ENCODE data around the gene DAZAP2.

DAZAP2 gene

DNA sequence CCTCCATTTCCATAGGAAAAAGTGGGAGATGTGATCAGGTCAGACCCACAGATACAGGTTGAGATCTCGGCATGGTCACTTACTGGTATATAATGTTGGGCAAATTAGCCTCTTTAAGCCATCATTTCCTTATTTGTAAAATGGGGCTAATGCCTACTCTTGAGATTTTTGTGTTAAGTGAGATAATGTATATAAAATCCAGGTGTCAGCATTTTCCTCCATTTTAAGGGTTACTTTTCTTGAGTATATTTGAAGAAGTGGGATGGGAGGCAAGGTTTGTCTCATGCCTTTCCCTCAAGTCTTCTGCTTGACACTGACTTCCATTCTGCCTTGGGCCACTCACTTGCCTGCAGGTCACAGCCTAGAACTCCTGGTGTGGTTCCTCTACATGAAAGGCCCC, 10.7 kb upstream of the DAZAP2 start:
- no peak overlapping the region for H3K4me3 ChIP-seq (ENCODE audit: low read length)
- no peaks in the 10 kb centered on the region for H3K4me1 ChIP-seq (ENCODE audit: low read length)
- no peaks in the 10 kb centered on the region for H3K27me3 ChIP-seq (ENCODE audit: low read depth, low read length)
- no peak overlapping the region for H3K27ac ChIP-seq (ENCODE audit: low read length)
- H3K9me3 ChIP-seq (ENCODE audit: insufficient read depth, low read length) = no peaks in the 10 kb centered on the region
- no peaks in the 10 kb centered on the region for H3K79me2 ChIP-seq (ENCODE audit: low read length)
- H3K36me3 ChIP-seq (replicated peaks; ENCODE audit: low read depth, low read length) = no peaks in the 10 kb centered on the region
- no peak overlapping the region for H3K4me2 ChIP-seq (ENCODE audit: low read length)
- TF ChIP-seq CTCF (IDR thresholded peaks at IDR 0.05; ENCODE audit: low read depth, low read length) = no peak
- TF ChIP-seq EZH2phosphoT487 (IDR thresholded peaks at IDR 0.05; ENCODE audit: low read depth) = no peak
- H3K9ac ChIP-seq (ENCODE audit: low read length) = no peak overlapping the region
- no peaks in the 10 kb centered on the region for H4K20me1 ChIP-seq (ENCODE audit: insufficient read depth, low read length)
- no peak overlapping the region for H2AFZ ChIP-seq (ENCODE audit: low read depth, low read length)

GRCh38 chr12:51229116-51229809, 9.4 kb upstream of the DAZAP2 start:
- Histone ChIP-seq H2AFZ (ENCODE audit: low read depth, low read length) (no peak overlapping the region), H3K79me2 (ENCODE audit: low read length) (no peaks in the 10 kb centered on the region), H3K27ac (ENCODE audit: low read length) (no peak overlapping the region), H3K9ac (ENCODE audit: low read length) (no peak overlapping the region), H3K4me2 (ENCODE audit: low read length) (no peak overlapping the region), H3K36me3 (replicated peaks; ENCODE audit: low read depth, low read length) (no peaks in the 10 kb centered on the region), H4K20me1 (ENCODE audit: insufficient read depth, low read length) (no peaks in the 10 kb centered on the region), H3K27me3 (ENCODE audit: low read depth, low read length) (no peaks in the 10 kb centered on the region), H3K4me1 (ENCODE audit: low read length) (no peaks in the 10 kb centered on the region), H3K9me3 (ENCODE audit: insufficient read depth, low read length) (no peaks in the 10 kb centered on the region), H3K4me3 (ENCODE audit: low read length) (no peak overlapping the region)
- TF ChIP-seq EZH2phosphoT487 (IDR thresholded peaks at IDR 0.05; ENCODE audit: low read depth) (no peak), CTCF (IDR thresholded peaks at IDR 0.05; ENCODE audit: low read depth, low read length) (no peak)

DNA sequence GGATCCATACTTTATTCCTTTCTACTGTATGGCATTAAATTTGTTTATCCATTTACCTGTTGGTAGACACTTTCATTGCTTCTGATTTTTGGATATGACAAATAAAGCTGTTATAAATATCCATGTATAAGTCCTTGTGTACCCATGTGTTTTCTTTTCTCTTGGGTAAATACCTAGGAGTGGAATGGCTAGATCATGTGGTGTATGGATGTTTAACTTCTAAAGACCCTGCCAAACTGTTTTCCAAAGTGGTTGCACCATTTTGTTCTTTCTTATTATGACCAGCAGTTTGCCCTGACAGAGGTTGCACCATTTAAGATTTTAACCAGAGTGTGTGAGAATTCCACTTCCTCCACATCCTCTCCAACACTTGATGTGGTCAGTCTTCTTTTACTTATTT, 6.0 kb upstream of the DAZAP2 start:
- Histone ChIP-seq H3K27me3 (ENCODE audit: low read depth, low read length) (no peaks in the 10 kb centered on the region), H3K79me2 (ENCODE audit: low read length) (no peaks in the 10 kb centered on the region), H2AFZ (ENCODE audit: low read depth, low read length) (no peak overlapping the region), H3K9ac (ENCODE audit: low read length) (no peak overlapping the region), H3K27ac (ENCODE audit: low read length) (no peak overlapping the region), H3K9me3 (ENCODE audit: insufficient read depth, low read length) (no peaks in the 10 kb centered on the region), H3K4me1 (ENCODE audit: low read length) (no peaks in the 10 kb centered on the region), H3K4me2 (ENCODE audit: low read length) (no peak overlapping the region), H3K36me3 (replicated peaks; ENCODE audit: low read depth, low read length) (no peaks in the 10 kb centered on the region), H4K20me1 (ENCODE audit: insufficient read depth, low read length) (no peaks in the 10 kb centered on the region), H3K4me3 (ENCODE audit: low read length) (no peak overlapping the region)
- TF ChIP-seq CTCF (IDR thresholded peaks at IDR 0.05; ENCODE audit: low read depth, low read length) = no peak
- TF ChIP-seq EZH2phosphoT487 (IDR thresholded peaks at IDR 0.05; ENCODE audit: low read depth) = no peak

DNA sequence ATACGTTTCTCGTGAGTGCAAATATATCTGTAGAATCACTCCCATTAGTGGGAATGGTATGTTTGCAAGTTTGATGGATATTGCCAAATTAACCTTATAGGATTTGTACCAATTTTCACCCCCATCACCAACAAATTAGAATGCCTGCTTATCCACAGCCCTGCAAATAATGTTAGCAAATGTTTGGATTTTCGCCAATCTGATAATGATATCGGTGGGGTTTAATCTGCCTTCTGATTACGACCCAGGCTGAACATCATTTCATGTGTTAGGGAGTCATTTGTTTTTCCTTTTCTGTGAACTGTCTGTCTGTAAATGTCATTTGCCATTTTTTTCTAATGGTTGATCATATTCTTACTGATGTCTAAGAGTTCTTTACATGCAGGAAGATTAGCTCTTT, 4.1 kb upstream of the DAZAP2 start:
- peaks cover 8% of the 10 kb centered on the region for H3K79me2 ChIP-seq (ENCODE audit: low read length)
- H4K20me1 ChIP-seq (ENCODE audit: insufficient read depth, low read length) = no peaks in the 10 kb centered on the region
- H3K4me2 ChIP-seq (ENCODE audit: low read length) = no peak overlapping the region
- H3K9me3 ChIP-seq (ENCODE audit: insufficient read depth, low read length) = no peaks in the 10 kb centered on the region
- no peak for TF ChIP-seq EZH2phosphoT487 (IDR thresholded peaks at IDR 0.05; ENCODE audit: low read depth)
- no peak overlapping the region for H3K4me3 ChIP-seq (ENCODE audit: low read length)
- H3K27ac ChIP-seq (ENCODE audit: low read length) = no peak overlapping the region
- no peaks in the 10 kb centered on the region for H3K27me3 ChIP-seq (ENCODE audit: low read depth, low read length)
- H2AFZ ChIP-seq (ENCODE audit: low read depth, low read length) = no peak overlapping the region
- no peaks in the 10 kb centered on the region for H3K36me3 ChIP-seq (replicated peaks; ENCODE audit: low read depth, low read length)
- H3K9ac ChIP-seq (ENCODE audit: low read length) = no peak overlapping the region
- H3K4me1 ChIP-seq (ENCODE audit: low read length) = peaks cover 5% of the 10 kb centered on the region

Data from OCI-LY3 (cell line).